Loucy (cell line): ENCODE data around the gene GSTT4.
"Not testable (repeated sequence)": the region's sequence is repeated elsewhere in the genome, so short reads cannot be mapped to it uniquely, and the experiment has no call there.

Experiments
- EZH2phosphoT487 ChIP-seq: fragments of 200-600 bp; IDR thresholded peaks from 2 replicates; pipeline ENCODE4 v1.6.1; 2018; ENCODE audit warnings: antibody characterized with exemption, mild to moderate bottlenecking, moderate library complexity, borderline replicate concordance
- TF ChIP-seq, protein P1 (sequence below): fragments of 200-600 bp; sonication (generic); conservative IDR thresholded peaks from 2 replicates; pipeline ENCODE4 v1.5.1; 2014; ENCODE audit warnings: mild to moderate bottlenecking, antibody characterized with exemption, low read length

GRCh38 chr22:23993080-23993479, 12.2 kb downstream of the GSTT4 start:
- TF ChIP-seq, protein P1, sequence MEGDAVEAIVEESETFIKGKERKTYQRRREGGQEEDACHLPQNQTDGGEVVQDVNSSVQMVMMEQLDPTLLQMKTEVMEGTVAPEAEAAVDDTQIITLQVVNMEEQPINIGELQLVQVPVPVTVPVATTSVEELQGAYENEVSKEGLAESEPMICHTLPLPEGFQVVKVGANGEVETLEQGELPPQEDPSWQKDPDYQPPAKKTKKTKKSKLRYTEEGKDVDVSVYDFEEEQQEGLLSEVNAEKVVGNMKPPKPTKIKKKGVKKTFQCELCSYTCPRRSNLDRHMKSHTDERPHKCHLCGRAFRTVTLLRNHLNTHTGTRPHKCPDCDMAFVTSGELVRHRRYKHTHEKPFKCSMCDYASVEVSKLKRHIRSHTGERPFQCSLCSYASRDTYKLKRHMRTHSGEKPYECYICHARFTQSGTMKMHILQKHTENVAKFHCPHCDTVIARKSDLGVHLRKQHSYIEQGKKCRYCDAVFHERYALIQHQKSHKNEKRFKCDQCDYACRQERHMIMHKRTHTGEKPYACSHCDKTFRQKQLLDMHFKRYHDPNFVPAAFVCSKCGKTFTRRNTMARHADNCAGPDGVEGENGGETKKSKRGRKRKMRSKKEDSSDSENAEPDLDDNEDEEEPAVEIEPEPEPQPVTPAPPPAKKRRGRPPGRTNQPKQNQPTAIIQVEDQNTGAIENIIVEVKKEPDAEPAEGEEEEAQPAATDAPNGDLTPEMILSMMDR, result not testable (repeated sequence)
- TF ChIP-seq EZH2phosphoT487, result not testable (repeated sequence)
